ENCODE results near the gene IGSF21. TPM values are rescaled to one million over a fixed set of nuclear protein-coding genes. Genes with fewer than 3 reads are reported as not detected.

Gene IGSF21
- polyA plus RNA-seq, 6 donors from 2014 or later: not detected

DNA sequence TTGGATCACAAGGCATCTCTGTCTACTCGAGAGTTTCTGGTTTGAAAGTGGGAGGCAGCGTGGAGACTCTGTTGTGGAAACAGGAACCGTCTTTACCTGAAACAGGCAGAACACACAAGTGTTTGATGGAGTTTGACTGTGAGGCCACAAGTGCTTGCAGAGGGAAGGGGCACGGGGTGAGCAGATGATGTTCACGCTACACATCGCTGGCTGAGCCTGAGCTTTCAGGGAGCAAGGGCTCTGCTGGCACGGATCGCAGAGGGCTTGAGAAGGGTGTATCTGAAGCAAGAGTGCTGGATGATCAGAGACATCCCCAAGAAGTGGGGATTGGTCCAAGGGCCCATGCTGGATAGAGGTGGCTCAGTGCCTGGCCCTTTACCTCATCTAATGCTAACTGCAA is 59.3 kb downstream of the IGSF21 start:
- peaks cover 11 to 28% (median 19%) of the 10 kb centered on the region in 3 donors for H3K27me3 Mint-ChIP-seq

DNA sequence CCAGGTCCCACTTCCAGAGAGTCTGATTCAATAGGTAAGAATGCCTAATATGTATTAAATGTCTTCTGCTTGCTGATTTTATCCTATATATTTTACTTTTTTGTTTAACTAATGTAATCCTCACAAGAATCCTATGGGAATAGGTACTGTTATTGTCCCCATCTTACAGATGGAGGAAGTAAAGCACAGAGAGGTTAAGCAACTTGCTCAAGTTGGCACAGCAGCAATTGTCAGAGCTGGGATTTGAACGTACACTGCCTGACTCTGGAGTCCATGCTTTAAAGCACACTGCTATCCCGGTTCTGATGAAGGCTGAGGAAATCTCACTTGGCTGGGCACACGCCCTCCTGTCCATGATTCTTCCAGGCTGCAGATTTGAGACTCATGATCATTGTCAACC is 62.8 kb downstream of the IGSF21 start:
- H3K4me3 Mint-ChIP-seq: no peak overlapping the region
- H3K36me3 Mint-ChIP-seq: no peaks in the 10 kb centered on the region
- peaks cover 0 to 6% (median 0%) of the 10 kb centered on the region in 7 donors for H3K9me3 Mint-ChIP-seq
- H3K27me3 Mint-ChIP-seq: peaks cover 0 to 30% (median 28%) of the 10 kb centered on the region in 3 donors
- no peak overlapping the region for H3K27ac Mint-ChIP-seq
- H3K4me1 Mint-ChIP-seq: no peaks in the 10 kb centered on the region
- no peak for ATAC-seq (ENCODE audit: low read depth in 2 of 2)
- no peak for DNase-seq

More for the DNA sequence above, 59.3 kb downstream of the IGSF21 start:
- H3K9me3 Mint-ChIP-seq: peaks cover 0 to 8% (median 0%) of the 10 kb centered on the region in 7 donors
- DNase-seq (no peak), ATAC-seq (ENCODE audit: low read depth in 2 of 2) (no peak)
- no peak overlapping the region for H3K27ac Mint-ChIP-seq
- H3K4me1 Mint-ChIP-seq: no peaks in the 10 kb centered on the region
- no peaks in the 10 kb centered on the region for H3K36me3 Mint-ChIP-seq
- H3K4me3 Mint-ChIP-seq: peak overlapping the region in 1 of 8 donors; percentile 43

DNA sequence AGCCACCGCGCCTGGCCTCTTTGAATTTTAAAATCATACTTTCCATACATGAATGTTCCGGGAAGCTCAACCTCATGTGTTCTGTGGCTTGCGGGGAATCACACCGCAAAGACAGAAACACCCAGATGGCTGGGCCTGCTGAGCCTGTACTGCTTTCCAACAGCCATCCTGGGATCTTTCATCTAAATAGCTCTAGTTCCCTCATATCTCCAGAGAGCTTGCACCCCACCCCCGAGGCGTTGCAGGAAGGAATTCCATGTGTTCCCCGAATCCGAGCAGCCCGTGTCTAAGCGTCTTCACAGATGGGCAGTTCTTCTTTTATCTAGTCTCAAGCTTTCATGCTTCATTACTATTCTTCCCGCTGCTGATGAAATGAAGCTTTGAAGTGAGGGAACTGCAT is 66.4 kb downstream of the IGSF21 start:
- DNase-seq (no peak), ATAC-seq (ENCODE audit: low read depth in 2 of 2) (no peak)
- peaks cover 0 to 6% (median 0%) of the 10 kb centered on the region in 7 donors for H3K9me3 Mint-ChIP-seq
- peaks cover 10 to 44% (median 41%) of the 10 kb centered on the region in 3 donors for H3K27me3 Mint-ChIP-seq
- H3K36me3 Mint-ChIP-seq: no peaks in the 10 kb centered on the region
- H3K4me3 Mint-ChIP-seq: no peak overlapping the region
- H3K4me1 Mint-ChIP-seq: peaks cover 0 to 4% (median 0%) of the 10 kb centered on the region in 3 donors
- H3K27ac Mint-ChIP-seq: no peak overlapping the region

DNA sequence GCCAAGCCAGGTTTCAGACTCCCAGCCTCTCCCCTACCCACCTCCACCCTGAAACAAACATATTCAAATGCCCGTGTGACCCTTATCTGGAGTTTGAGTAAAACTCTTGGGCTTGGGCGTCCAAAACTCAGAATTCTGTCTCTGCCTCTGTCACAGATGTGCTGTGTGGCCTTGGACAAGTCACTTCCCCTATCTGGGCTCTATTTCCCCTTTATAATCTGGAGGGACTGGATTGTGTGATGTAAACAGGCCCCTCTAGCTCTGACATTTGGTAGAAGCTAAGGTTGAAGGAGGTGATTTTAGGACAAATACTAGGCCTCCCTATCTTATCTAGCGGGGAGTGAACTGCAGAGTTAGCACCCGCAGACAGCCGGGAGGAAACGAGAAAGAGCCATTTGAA is 67.5 kb downstream of the IGSF21 start:
- H3K36me3 Mint-ChIP-seq: no peaks in the 10 kb centered on the region
- peaks cover 0 to 4% (median 0%) of the 10 kb centered on the region in 3 donors for H3K4me1 Mint-ChIP-seq
- peak overlapping the region in 1 of 6 donors; percentile 63 for H3K27ac Mint-ChIP-seq
- ATAC-seq (ENCODE audit: low read depth in 2 of 2) (no peak), DNase-seq (no peak)
- no peak overlapping the region for H3K4me3 Mint-ChIP-seq
- H3K9me3 Mint-ChIP-seq: peaks cover 0 to 6% (median 0%) of the 10 kb centered on the region in 7 donors
- H3K27me3 Mint-ChIP-seq: peaks cover 13 to 41% (median 38%) of the 10 kb centered on the region in 3 donors

DNA sequence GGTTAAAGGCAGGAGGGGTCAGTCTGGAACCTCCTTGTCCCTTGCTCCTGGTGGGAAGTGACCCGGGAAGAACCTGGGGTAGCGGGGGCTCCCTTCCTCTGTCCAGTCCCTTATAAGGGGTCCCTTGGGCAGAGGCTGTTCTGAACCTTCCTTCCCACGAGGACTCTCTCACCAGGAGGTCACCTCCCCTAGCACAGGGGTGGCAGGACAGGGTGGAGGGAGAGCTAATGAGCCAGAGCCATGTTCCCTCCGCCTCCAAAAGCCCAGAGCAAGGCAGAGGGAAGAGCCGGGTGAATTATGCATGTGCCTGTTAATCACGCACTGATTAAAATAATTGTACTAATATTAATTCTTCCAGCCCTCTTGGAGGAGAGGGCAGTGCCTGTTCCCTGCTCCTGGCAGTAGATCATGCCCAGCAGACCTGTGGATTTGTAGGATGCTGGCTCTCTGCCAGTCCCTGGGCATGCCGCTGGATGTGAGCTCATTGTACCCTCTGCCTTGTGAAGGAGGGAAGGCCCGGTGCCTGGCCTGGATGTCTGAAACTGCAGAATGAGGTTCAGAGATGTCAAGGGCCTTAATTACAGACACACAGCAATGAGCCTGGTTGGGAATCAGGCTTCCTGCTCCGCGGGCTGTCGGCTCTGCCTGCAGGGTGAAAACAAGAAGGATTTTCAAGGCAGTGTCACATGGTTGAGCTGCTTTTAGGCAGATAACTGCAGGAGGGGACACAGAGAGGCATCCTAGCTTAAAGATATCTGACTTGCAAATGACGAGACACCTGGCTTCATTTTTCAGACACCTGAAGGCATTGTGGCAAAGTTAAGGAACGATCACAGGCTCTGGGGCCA is 68.2 kb downstream of the IGSF21 start:
- Mint-ChIP-seq H3K36me3 (no peaks in the 10 kb centered on the region), H3K9me3 (peaks cover 0 to 6% (median 0%) of the 10 kb centered on the region in 7 donors), H3K27me3 (peaks cover 16 to 39% (median 39%) of the 10 kb centered on the region in 3 donors), H3K4me3 (no peak overlapping the region), H3K27ac (peak overlapping the region in 1 of 6 donors; percentile 16), H3K4me1 (peaks cover 0 to 4% (median 0%) of the 10 kb centered on the region in 3 donors)
- DNase-seq (no peak), ATAC-seq (ENCODE audit: low read depth in 2 of 2) (no peak)

DNA sequence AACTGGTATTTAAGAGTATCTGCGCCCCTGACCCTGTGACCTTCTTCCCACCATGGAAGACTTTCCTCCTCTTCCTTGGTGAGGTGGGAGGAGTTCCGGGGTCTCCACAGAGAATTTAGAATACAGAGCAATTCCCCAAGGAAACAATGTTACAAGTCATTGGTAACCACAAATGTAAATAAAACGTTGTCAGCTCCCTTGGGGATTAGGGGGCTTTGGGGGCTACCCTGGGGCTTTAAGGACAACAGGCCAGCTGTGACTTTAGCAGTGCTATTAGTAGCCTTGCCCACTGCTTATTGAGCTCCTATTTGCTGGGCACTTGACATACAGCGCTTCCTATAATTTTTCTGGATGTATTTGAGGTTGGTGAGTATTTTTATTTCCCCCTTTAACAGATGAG is 69.0 kb downstream of the IGSF21 start:
- Mint-ChIP-seq H3K4me1 (peaks cover 0 to 4% (median 0%) of the 10 kb centered on the region in 3 donors), H3K36me3 (no peaks in the 10 kb centered on the region), H3K4me3 (no peak overlapping the region), H3K27ac (peak overlapping the region in 1 of 6 donors; percentile 49), H3K27me3 (peaks cover 16 to 44% (median 44%) of the 10 kb centered on the region in 3 donors), H3K9me3 (peaks cover 0 to 6% (median 0%) of the 10 kb centered on the region in 7 donors)
- ATAC-seq (ENCODE audit: low read depth in 2 of 2) (no peak), DNase-seq (no peak)

DNA sequence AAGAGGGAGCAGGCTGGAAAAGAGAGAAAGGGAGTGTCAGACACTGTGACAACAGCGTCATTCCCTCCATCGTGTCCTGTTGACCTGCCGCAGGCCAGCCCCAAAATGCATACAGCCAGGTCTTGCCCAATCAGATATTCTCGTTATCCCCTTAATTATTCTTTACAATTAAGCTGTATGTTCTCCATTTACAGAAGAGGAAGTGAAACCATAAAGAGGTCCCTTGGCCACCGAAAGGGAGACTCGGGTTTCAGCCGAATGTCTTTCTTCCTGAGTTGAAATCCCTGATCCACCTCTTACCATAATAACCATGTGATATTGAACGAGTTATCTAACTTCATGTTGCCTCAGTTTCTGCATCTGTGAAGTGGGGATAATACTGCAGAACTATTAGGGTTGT is 70.5 kb downstream of the IGSF21 start:
- no peak overlapping the region for H3K4me3 Mint-ChIP-seq
- ATAC-seq (ENCODE audit: low read depth in 2 of 2): no peak
- peaks cover 0 to 4% (median 0%) of the 10 kb centered on the region in 3 donors for H3K4me1 Mint-ChIP-seq
- DNase-seq: no peak
- H3K27ac Mint-ChIP-seq: no peak overlapping the region
- peaks cover 0 to 3% (median 0%) of the 10 kb centered on the region in 7 donors for H3K9me3 Mint-ChIP-seq
- peaks cover 16 to 51% (median 50%) of the 10 kb centered on the region in 3 donors for H3K27me3 Mint-ChIP-seq
- H3K36me3 Mint-ChIP-seq: no peaks in the 10 kb centered on the region

DNA sequence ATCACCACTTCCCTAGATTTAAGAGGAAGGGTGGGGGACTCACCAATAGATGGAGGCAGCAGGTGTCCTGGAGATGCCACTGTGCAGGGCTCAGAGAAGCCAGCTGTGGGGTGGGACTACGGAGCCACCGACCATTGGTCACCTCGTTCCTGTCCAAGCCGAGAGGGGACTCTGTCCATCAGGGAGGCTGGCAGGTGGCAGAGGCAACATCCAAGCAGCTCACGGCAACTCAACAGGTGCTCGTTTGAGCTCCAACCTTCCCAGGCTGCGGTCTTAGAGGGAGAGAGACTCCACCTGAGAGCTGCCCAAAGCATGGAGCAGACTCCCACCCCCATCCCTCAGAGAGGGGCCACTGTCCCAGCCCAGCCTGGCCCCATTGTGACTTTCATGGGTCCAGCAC is 71.4 kb downstream of the IGSF21 start:
- Mint-ChIP-seq H3K36me3 (no peaks in the 10 kb centered on the region), H3K4me1 (peaks cover 0 to 4% (median 0%) of the 10 kb centered on the region in 3 donors), H3K27me3 (peaks cover 22 to 50% (median 49%) of the 10 kb centered on the region in 3 donors), H3K27ac (no peak overlapping the region), H3K9me3 (peaks cover 0 to 2% (median 0%) of the 10 kb centered on the region in 7 donors), H3K4me3 (no peak overlapping the region)
- DNase-seq (no peak), ATAC-seq (ENCODE audit: low read depth in 2 of 2) (no peak)

DNA sequence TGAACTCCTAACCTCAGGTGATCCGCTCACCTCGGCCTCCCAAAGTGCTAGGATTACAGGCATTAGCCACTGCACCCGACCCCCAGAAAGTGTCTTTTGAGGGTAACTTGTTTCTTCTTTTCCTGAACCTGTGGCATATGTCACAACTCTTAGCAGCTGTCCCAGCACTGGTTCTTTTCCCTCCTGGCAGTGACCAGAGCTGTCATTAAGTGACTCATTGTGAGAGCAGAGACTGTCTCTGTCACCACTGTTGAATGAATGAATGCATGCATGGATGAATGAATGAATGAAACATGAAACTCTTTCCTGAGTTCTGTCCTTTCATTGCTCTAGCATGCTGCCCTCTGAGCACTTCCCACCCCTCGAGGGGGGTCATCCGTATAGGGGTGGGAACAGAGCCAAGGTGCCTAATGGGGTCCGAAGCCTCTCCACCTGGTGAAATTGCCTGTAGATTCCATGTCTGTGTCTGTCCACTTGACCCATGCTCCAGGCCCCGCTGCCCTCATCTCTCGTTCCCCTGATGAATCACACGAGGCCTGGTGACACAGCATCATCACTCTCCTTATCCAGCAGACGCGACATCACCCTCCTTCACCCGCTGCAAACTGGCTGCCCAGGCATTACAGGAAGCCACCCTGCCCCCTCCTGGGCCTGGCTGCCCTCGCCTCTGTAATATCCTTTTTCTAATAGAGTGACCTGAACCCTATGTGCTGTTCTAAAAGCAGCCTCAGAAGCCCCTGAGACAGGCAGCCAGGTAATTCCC is 75.0 kb downstream of the IGSF21 start:
- no peak for DNase-seq
- no peak overlapping the region for H3K27ac Mint-ChIP-seq
- H3K4me3 Mint-ChIP-seq: peak overlapping the region in 1 of 8 donors; percentile 7
- peaks cover 0 to 3% (median 0%) of the 10 kb centered on the region in 3 donors for H3K4me1 Mint-ChIP-seq
- ATAC-seq (ENCODE audit: low read depth in 2 of 2): no peak
- H3K27me3 Mint-ChIP-seq: peaks cover 26 to 59% (median 38%) of the 10 kb centered on the region in 3 donors
- no peaks in the 10 kb centered on the region for H3K36me3 Mint-ChIP-seq
- no peaks in the 10 kb centered on the region for H3K9me3 Mint-ChIP-seq

DNA sequence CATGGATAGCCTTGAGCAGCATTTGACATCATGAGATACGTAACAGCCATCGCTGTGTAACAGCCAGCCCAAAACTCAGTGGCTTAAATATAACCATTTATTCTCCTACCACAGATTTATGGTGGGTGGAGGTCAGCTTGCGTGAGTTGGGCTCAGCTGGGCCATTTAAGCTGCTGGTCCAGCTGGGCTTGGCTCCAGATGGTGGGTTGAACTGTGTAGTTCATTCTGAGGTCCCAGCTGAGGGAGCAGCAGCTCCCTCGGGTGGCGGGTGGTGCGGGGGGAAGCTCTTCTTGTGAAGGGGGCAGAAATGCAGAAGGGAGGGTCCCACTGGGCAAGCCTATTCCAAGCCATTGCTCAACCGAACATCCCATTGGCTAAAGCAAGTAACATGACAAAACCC is 75.9 kb downstream of the IGSF21 start:
- H3K27me3 Mint-ChIP-seq: peaks cover 21 to 55% (median 38%) of the 10 kb centered on the region in 3 donors
- no peak overlapping the region for H3K4me3 Mint-ChIP-seq
- H3K27ac Mint-ChIP-seq: no peak overlapping the region
- no peaks in the 10 kb centered on the region for H3K9me3 Mint-ChIP-seq
- H3K4me1 Mint-ChIP-seq: no peaks in the 10 kb centered on the region
- DNase-seq (no peak), ATAC-seq (ENCODE audit: low read depth in 2 of 2) (no peak)
- no peaks in the 10 kb centered on the region for H3K36me3 Mint-ChIP-seq

DNA sequence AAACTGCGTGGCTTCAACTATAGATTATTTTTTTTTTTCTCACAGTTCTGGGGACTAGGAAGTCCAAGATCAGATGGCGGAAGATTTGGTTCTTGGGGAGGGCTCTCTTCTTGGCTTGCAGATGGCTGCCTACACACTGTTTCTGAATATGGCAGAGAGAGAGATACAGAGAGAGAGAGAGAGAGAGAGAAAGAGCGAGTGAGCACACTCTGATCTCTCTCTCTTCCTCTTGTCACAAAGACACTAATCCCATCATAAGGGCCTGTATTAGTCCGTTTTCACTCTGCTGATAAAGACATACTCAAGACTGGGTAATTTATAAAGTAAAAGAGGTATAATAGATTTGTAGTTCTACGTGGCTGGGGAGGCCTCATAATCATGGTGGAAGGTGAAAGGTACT is 79.5 kb downstream of the IGSF21 start:
- Mint-ChIP-seq H3K36me3 (no peaks in the 10 kb centered on the region), H3K27ac (no peak overlapping the region), H3K27me3 (peaks cover 8 to 51% (median 37%) of the 10 kb centered on the region in 3 donors), H3K4me3 (no peak overlapping the region), H3K9me3 (no peaks in the 10 kb centered on the region), H3K4me1 (no peaks in the 10 kb centered on the region)
- no peak for DNase-seq
- ATAC-seq (ENCODE audit: low read depth in 2 of 2): no peak

DNA sequence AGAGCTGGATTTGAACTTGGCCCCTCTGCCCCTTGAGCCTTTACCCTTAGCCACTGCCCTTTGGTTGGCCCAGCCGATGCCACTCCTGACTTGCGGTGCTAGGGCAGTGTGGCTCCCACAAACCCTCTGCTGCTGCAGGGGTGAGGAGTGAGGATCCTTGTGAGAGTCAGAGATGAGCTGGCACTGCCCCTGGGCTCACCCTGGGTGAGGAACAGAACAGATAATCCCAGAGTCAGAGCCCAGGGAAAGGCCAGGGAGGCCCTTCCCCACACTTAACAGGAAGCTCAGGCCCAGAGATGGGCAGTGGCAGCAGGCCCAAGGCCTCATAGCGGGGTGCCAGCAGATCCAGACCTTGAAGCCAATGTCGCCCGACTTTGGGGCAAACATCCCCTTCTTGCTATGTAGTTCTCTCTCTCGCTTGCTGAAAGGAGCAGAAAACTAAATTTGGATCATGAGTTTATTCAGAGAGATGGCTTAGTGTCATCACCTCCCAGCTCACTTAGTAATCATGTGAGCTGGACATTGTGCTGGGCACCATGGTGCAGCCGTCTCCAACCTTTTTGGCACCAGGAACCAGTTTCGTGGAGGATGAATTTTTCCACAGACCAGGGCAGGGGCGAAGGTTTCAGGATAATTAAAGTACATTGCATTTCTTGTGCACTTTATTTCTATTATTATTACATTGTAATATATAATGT is 81.4 kb downstream of the IGSF21 start:
- no peak overlapping the region for H3K27ac Mint-ChIP-seq
- H3K36me3 Mint-ChIP-seq: no peaks in the 10 kb centered on the region
- ATAC-seq (ENCODE audit: low read depth in 2 of 2) (no peak), DNase-seq (no peak)
- H3K4me3 Mint-ChIP-seq: no peak overlapping the region
- H3K9me3 Mint-ChIP-seq: no peaks in the 10 kb centered on the region
- H3K4me1 Mint-ChIP-seq: no peaks in the 10 kb centered on the region
- H3K27me3 Mint-ChIP-seq: peaks cover 11 to 55% (median 30%) of the 10 kb centered on the region in 3 donors

DNA sequence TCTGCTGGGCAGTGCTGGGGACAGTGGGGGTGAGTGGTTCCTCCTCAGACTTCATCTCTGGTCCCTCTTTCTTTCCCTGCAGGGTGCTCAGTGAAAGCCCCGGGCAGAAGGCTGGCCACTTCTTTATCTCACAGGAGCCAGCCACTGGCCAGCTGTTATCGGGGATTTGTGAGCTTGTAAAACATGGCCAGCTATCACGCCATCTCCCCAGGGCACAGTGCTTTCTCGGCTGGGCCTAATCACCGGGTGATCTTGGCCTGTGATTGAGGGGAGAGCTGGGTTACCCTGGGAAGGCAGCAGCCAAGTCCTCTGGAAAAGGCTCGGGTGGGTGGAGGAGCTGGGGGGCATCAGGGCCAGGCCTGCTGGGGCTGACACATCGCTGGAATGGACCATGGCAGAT is 83.0 kb downstream of the IGSF21 start:
- Mint-ChIP-seq H3K27ac (no peak overlapping the region), H3K36me3 (no peaks in the 10 kb centered on the region), H3K4me1 (no peaks in the 10 kb centered on the region), H3K27me3 (peaks cover 19 to 48% (median 29%) of the 10 kb centered on the region in 3 donors), H3K9me3 (peaks cover 0 to 13% (median 2%) of the 10 kb centered on the region in 7 donors), H3K4me3 (no peak overlapping the region)
- DNase-seq: no peak
- ATAC-seq (ENCODE audit: low read depth in 2 of 2): no peak
